ENCODE data around the gene FAM170A. TPM values are rescaled to one million over a fixed set of nuclear protein-coding genes. Genes with fewer than 3 reads are reported as not detected.

FAM170A gene
- polyA plus RNA-seq, 3 donors: not detected

DNA sequence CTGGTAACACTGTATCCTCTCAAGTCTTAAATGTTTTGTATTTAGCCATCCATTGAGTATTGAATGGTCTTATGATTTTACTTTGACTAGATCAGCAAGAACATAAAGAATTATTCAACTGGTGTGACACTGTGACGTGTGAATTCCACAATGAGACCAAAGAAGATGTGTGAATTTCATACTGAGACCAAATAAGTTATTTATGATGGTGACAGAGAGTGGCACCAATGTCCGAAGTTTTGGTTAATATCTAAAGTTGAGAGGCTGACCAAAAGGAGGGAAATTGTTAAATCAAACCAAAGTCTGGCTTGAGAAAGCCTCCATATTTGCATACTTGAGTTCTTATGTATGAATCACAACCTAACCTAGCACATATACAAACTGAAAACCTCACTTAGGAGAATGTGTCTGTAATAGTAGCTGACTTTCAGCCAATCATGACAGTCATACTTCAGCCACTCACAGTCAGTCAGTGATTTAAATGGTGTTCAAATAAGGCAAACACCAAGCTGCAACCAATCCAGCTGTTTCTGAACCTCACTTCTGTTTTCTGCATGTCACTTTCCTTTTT is 31.5 kb upstream of the FAM170A start:
- Histone ChIP-seq H3K36me3 (replicated peaks in 1 of 2; ENCODE audit: control insufficient read depth in 1 of 2, insufficient read depth in 2 of 2, low read length in 2 of 2) (no peaks in the 10 kb centered on the region), H3K9me3 (replicated peaks in 1 of 2; ENCODE audit: control insufficient read depth in 1 of 2, insufficient read depth in 1 of 2, low read length in 2 of 2) (peaks cover 0 to 6% of the 10 kb centered on the region in 2 donors), H3K27me3 (ENCODE audit: control insufficient read depth in 2 of 2, insufficient read depth in 2 of 2, low read length in 2 of 2) (no peaks in the 10 kb centered on the region), H4K20me1 (ENCODE audit: insufficient read depth, low read length) (no peaks in the 10 kb centered on the region), H3K4me2 (replicated peaks; ENCODE audit: extremely low read depth, low read length, poor library complexity, severe bottlenecking) (no peak overlapping the region), H3K4me3 (replicated peaks in 1 of 3; ENCODE audit: low read depth in 2 of 3, low read length in 3 of 3) (no peak overlapping the region), H3K27ac (ENCODE audit: low read depth in 1 of 2, low read length in 2 of 2) (no peak overlapping the region), H2AFZ (ENCODE audit: insufficient read depth, low read depth, low read length, poor library complexity, severe bottlenecking) (no peak overlapping the region), H3K79me2 (ENCODE audit: insufficient read depth, low read length) (no peaks in the 10 kb centered on the region), H3K4me1 (ENCODE audit: control insufficient read depth in 1 of 2, insufficient read depth in 2 of 2, low read length in 2 of 2) (no peaks in the 10 kb centered on the region), H3K9ac (ENCODE audit: insufficient read depth, low read length, poor library complexity, severe bottlenecking) (no peak overlapping the region)
- Mint-ChIP-seq H3K36me3 (no peaks in the 10 kb centered on the region), H3K27me3 (ENCODE audit: low read depth in 3 of 3) (peaks cover 0 to 2% (median 2%) of the 10 kb centered on the region in 3 donors), H3K4me3 (no peak overlapping the region), H3K9me3 (peaks cover 5 to 25% (median 13%) of the 10 kb centered on the region in 7 donors), H3K4me1 (no peaks in the 10 kb centered on the region), H3K27ac (no peak overlapping the region)
- intact Hi-C loops (cut with micrococcal nuclease): no loop called here
- TF ChIP-seq, protein P1, sequence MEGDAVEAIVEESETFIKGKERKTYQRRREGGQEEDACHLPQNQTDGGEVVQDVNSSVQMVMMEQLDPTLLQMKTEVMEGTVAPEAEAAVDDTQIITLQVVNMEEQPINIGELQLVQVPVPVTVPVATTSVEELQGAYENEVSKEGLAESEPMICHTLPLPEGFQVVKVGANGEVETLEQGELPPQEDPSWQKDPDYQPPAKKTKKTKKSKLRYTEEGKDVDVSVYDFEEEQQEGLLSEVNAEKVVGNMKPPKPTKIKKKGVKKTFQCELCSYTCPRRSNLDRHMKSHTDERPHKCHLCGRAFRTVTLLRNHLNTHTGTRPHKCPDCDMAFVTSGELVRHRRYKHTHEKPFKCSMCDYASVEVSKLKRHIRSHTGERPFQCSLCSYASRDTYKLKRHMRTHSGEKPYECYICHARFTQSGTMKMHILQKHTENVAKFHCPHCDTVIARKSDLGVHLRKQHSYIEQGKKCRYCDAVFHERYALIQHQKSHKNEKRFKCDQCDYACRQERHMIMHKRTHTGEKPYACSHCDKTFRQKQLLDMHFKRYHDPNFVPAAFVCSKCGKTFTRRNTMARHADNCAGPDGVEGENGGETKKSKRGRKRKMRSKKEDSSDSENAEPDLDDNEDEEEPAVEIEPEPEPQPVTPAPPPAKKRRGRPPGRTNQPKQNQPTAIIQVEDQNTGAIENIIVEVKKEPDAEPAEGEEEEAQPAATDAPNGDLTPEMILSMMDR (IDR thresholded peaks at IDR 0.05): no peak
- 92% methylated on average over 2 of the region's 2 CpGs for WGBS (ENCODE audit: insufficient coverage)
- no peak for DNase-seq

DNA sequence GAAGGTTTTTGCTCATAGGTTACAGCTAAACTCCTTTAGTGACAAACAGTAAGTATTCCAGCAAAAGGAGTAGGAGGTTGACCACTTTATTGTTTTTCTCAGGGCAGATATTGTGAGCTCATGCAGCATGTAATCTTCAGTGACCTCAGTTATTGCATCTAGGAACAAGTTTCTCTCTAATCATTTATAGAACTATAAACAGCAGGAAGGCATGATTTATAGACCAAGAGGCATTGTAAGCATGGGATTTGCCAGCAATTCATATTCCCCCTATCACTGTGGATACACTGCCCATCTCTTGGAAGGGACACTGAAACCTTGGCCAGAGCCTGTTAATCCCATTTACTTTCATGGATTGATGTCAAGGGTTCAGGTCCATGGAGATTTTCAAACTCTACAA is 15.4 kb upstream of the FAM170A start:
- Histone ChIP-seq H3K4me2 (replicated peaks; ENCODE audit: extremely low read depth, low read length, poor library complexity, severe bottlenecking) (no peak overlapping the region), H3K9ac (ENCODE audit: insufficient read depth, low read length, poor library complexity, severe bottlenecking) (no peak overlapping the region), H4K20me1 (ENCODE audit: insufficient read depth, low read length) (no peaks in the 10 kb centered on the region), H3K27ac (ENCODE audit: low read depth in 1 of 2, low read length in 2 of 2) (no peak overlapping the region), H3K27me3 (ENCODE audit: control insufficient read depth in 2 of 2, insufficient read depth in 2 of 2, low read length in 2 of 2) (peaks cover 2 to 3% of the 10 kb centered on the region in 2 donors), H3K9me3 (replicated peaks in 1 of 2; ENCODE audit: control insufficient read depth in 1 of 2, insufficient read depth in 1 of 2, low read length in 2 of 2) (no peaks in the 10 kb centered on the region), H3K36me3 (replicated peaks in 1 of 2; ENCODE audit: control insufficient read depth in 1 of 2, insufficient read depth in 2 of 2, low read length in 2 of 2) (no peaks in the 10 kb centered on the region), H2AFZ (ENCODE audit: insufficient read depth, low read depth, low read length, poor library complexity, severe bottlenecking) (no peak overlapping the region), H3K79me2 (ENCODE audit: insufficient read depth, low read length) (no peaks in the 10 kb centered on the region), H3K4me1 (ENCODE audit: control insufficient read depth in 1 of 2, insufficient read depth in 2 of 2, low read length in 2 of 2) (no peaks in the 10 kb centered on the region), H3K4me3 (replicated peaks in 1 of 3; ENCODE audit: low read depth in 2 of 3, low read length in 3 of 3) (no peak overlapping the region)
- intact Hi-C loops (cut with micrococcal nuclease): no loop called here
- TF ChIP-seq, protein P1 (IDR thresholded peaks at IDR 0.05): no peak
- Mint-ChIP-seq H3K27ac (no peak overlapping the region), H3K4me1 (no peaks in the 10 kb centered on the region), H3K9me3 (peaks cover 0 to 4% (median 0%) of the 10 kb centered on the region in 7 donors), H3K4me3 (no peak overlapping the region), H3K27me3 (ENCODE audit: low read depth in 3 of 3) (peaks cover 4 to 7% (median 6%) of the 10 kb centered on the region in 3 donors), H3K36me3 (no peaks in the 10 kb centered on the region)
- DNase-seq: no peak

Measured in CD14-positive monocyte (primary cell).